BJ (cell line): Measurements from ENCODE around the gene FXYD5. TPM values are rescaled to one million over a fixed set of nuclear protein-coding genes. Genes with fewer than 3 reads are reported as not detected.

Source experiments
- CTCF ChIA-PET: fragments of 350-600 bp; formaldehyde crosslinking; extraction: SDS; loops from one replicate; lab custom pipeline; 2021; ENCODE audit warnings: antibody characterized with exemption, inconsistent platforms; lab: Yijun Ruan, JAX
- POLR2A ChIA-PET: fragments of 300-600 bp; sonication (Branson Sonifier 250); formaldehyde crosslinking; extraction: SDS; loops from one replicate; lab custom pipeline; 2021; ENCODE audit warnings: antibody characterized with exemption; lab: Charles Lee
- DNase-seq: peaks from one replicate; pipeline ENCODE4 v3.0.0-alpha.2; 2011; ENCODE audit warnings: low read depth
- H3K27me3 ChIP-seq: 2 replicates; pipeline ENCODE4 v1.6.0; 2011; ENCODE audit warnings: low read length; ENCODE audit not compliant: control insufficient read depth, insufficient read depth
- H3K36me3 ChIP-seq: 2 replicates; pipeline ENCODE4 v1.5.1; 2011; ENCODE audit warnings: low read length; ENCODE audit not compliant: control insufficient read depth, insufficient read depth
- H3K4me3 ChIP-seq: 2 replicates; pipeline ENCODE4 v1.5.1; 2011; ENCODE audit warnings: low read depth, mild to moderate bottlenecking, control low read depth, low read length
- CTCF ChIP-seq: IDR thresholded peaks from 2 replicates; pipeline ENCODE4 v1.5.1; 2011; ENCODE audit warnings: low read depth, mild to moderate bottlenecking, control low read depth, inconsistent platforms, low read length, moderate library complexity; ENCODE audit not compliant: insufficient read depth
- polyA minus RNA-seq: library from RNA; depleted of rRNA, polyadenylated mRNA; stranded (reverse); fragments of >200 nt; gene quantifications from 2 replicates; pipeline ENCODE4 v1.2.3, GENCODE V29; 2011; rRNA and poly(A)+ RNA removed
- polyA plus RNA-seq: library from polyadenylated mRNA; depleted of rRNA; stranded (reverse); fragments of >200 nt; gene quantifications from 2 replicates; pipeline ENCODE4 v1.2.3, GENCODE V29; 2011; rRNA removed

Gene FXYD5
- 248 and 332 TPM in 2 replicates for polyA plus RNA-seq
- polyA minus RNA-seq: 323 and 327 TPM in 2 replicates

GRCh38 chr19:35154525-35155406 is at the start of gene FXYD5:
FXYD5 (plus strand) TSS chr19:35154735; CDS start chr19:35155551, 816 bp downstream.
- H3K4me3 ChIP-seq: peak within 1 kb of the TSS; percentile 84
- H3K27me3 ChIP-seq: no peaks in the 10 kb centered on the region
- peaks cover 8% of the 10 kb centered on the region for H3K36me3 ChIP-seq
- DNase-seq: no peak
- TF ChIP-seq CTCF: peak; percentile 17; the same call in 1 of the 2 replicates
- POLR2A ChIA-PET: no interaction called here
- CTCF ChIA-PET: interaction anchor here (0.6 to 5.2 kb wide), 10 partner anchors 8 to 633 kb away, joined by 3 to 36 read pairs (median 6); partner anchors contain the start of genes FXYD7 and LGI4

GRCh38 chr19:35105047-35105410 is 49.5 kb upstream of the FXYD5 start:
- Histone ChIP-seq H3K4me3 (no peak overlapping the region), H3K27me3 (no peaks in the 10 kb centered on the region), H3K36me3 (no peaks in the 10 kb centered on the region)
- TF ChIP-seq CTCF: no peak
- POLR2A ChIA-PET: no interaction called here
- no peak for DNase-seq
- CTCF ChIA-PET: interaction anchor here (1.9 kb wide), 1 partner anchor 9 kb away, joined by 6 read pairs; no protein-coding TSS in a partner anchor

- ChIA-PET POLR2A (no interaction called here), CTCF (interaction anchor here (0.6 to 1.2 kb wide), 3 partner anchors 10 to 956 kb away, joined by 3 to 4 read pairs (median 3); partner anchors contain the start of gene FXYD3)
Measured at GRCh38 chr19:35105411-35106290, 48.9 kb upstream of the FXYD5 start.

GRCh38 chr19:35106291-35106583 is 48.3 kb upstream of the FXYD5 start:
- Histone ChIP-seq H3K36me3 (no peaks in the 10 kb centered on the region), H3K4me3 (no peak overlapping the region), H3K27me3 (no peaks in the 10 kb centered on the region)
- ChIA-PET CTCF (interaction anchor here (0.6 to 1.3 kb wide), 4 partner anchors 10 to 955 kb away, joined by 3 to 5 read pairs (median 4); partner anchors contain the start of gene FXYD3), POLR2A (no interaction called here)
- DNase-seq: no peak
- TF ChIP-seq CTCF: no peak

More at GRCh38 chr19:35105411-35106290, 48.9 kb upstream of the FXYD5 start:
- DNase-seq: no peak
- Histone ChIP-seq H3K36me3 (no peaks in the 10 kb centered on the region), H3K27me3 (no peaks in the 10 kb centered on the region), H3K4me3 (no peak overlapping the region)
- no peak for TF ChIP-seq CTCF
